HCT116 (cell line): ENCODE measurements around the gene LHPP. TPM values are rescaled to one million over a fixed set of nuclear protein-coding genes. Genes with fewer than 3 reads are reported as not detected.

Experiments used
- ATAC-seq: fragments of 200-7000 bp; cut with Tn5 transposase; 2 replicates; pipeline ENCODE4 v1.9.1; 2020; ENCODE audit warnings: mild to moderate bottlenecking, moderate library complexity
- BruUV-seq: library from RNA; stranded (reverse); fragments of 400-500 nt; replicated peaks from 2 replicates; lab custom pipeline; 2021; lab: Mats Ljungman, UMichigan
- CTCF ChIA-PET: fragments of 300-600 bp; sonication (Branson Sonifier 250); formaldehyde crosslinking; loops from one replicate; lab custom pipeline; 2021; ENCODE audit warnings: antibody characterized with exemption; lab: Charles Lee
- POLR2A ChIA-PET: fragments of 300-600, 350-600 bp; sonication (Branson Sonifier 250); formaldehyde crosslinking; loops from one replicate; lab custom pipeline; 2021; ENCODE audit warnings: antibody characterized with exemption; lab: Charles Lee
- RAD21 ChIA-PET, 2 experiments: fragments of 300-600 bp; sonication (Branson Sonifier 250); formaldehyde crosslinking; loops; one replicate each; lab custom pipeline; 2023; ENCODE audit warnings: low total read pairs in 2 of 2; ENCODE audit not compliant: uncharacterized antibody in 2 of 2, unreplicated experiment in 2 of 2, low non-redundant PET in 1 of 2; lab: Charles Lee
- DNase-seq: peaks from one replicate; pipeline ENCODE4 v3.0.0-alpha.2; 2010; ENCODE audit warnings: low read depth, low spot score
- H2AFZ ChIP-seq: fragments of 200-600 bp; shearing (Covaris generic), sonication (generic); 2 replicates; pipeline ENCODE4 v1.6.1; 2017; ENCODE audit warnings: low read depth, mixed run types, mixed read lengths, antibody characterized with exemption, low read length; ENCODE audit not compliant: poor library complexity, severe bottlenecking
- H3K27ac ChIP-seq: 2 replicates; pipeline ENCODE4 v1.5.1; 2012; ENCODE audit warnings: low read depth, low read length
- H3K27me3 ChIP-seq: fragments of 200-600 bp; sonication (generic); 2 replicates; pipeline ENCODE4 v1.6.1; 2016; ENCODE audit warnings: mixed run types, low read length, mixed read lengths; ENCODE audit not compliant: insufficient read depth
- H3K36me3 ChIP-seq, 2 experiments: fragments of 200-500 bp in 1 of 2; fragments of 200-600 bp in 1 of 2; sonication (Bioruptor generic) in 1 of 2; sonication (generic) in 1 of 2; 2 replicates each; pipeline versions ENCODE4 v1.5.1 to v1.6.1; 2014 to 2016; ENCODE audit warnings: low read length in 2 of 2, inconsistent platforms in 1 of 2, mixed read lengths in 1 of 2, mixed run types in 1 of 2; ENCODE audit not compliant: insufficient read depth in 2 of 2, control insufficient read depth in 1 of 2
- H3K4me1 ChIP-seq, 2 experiments: fragments of 200-600 bp in 1 of 2; sonication (generic) in 1 of 2; 2 replicates each; pipeline versions ENCODE4 v1.5.1 to v1.6.1; 2012 to 2017; ENCODE audit warnings: low read length in 2 of 2, inconsistent platforms in 1 of 2, mild to moderate bottlenecking in 1 of 2, mixed read lengths in 1 of 2, mixed run types in 1 of 2, moderate library complexity in 1 of 2; ENCODE audit not compliant: insufficient read depth in 2 of 2, control insufficient read depth in 1 of 2
- H3K4me2 ChIP-seq: fragments of 200-600 bp; sonication (generic); 2 replicates; pipeline ENCODE4 v1.6.1; 2017; ENCODE audit warnings: mixed run types, low read length, mixed read lengths
- H3K4me3 ChIP-seq, 2 experiments: fragments of 200-600 bp in 1 of 2; sonication (generic) in 1 of 2; replicated peaks in 1 of 2; 2 replicates each; pipeline ENCODE4 v1.5.1; 2011 to 2016; ENCODE audit warnings: low read length in 2 of 2, control low read depth in 1 of 2, low read depth in 1 of 2, mild to moderate bottlenecking in 1 of 2, mixed read lengths in 1 of 2, mixed run types in 1 of 2
- H3K79me2 ChIP-seq: fragments of 200-600 bp; sonication (generic); 2 replicates; pipeline ENCODE4 v1.6.1; 2017; ENCODE audit warnings: mild to moderate bottlenecking, mixed run types, low read length, moderate library complexity, mixed read lengths; ENCODE audit not compliant: insufficient read depth
- H3K9ac ChIP-seq: fragments of 200-600 bp; sonication (generic); 2 replicates; pipeline ENCODE4 v1.6.1; 2016; ENCODE audit warnings: low read length, mixed read lengths
- H3K9me2 ChIP-seq: fragments of 200-600 bp; sonication (generic), shearing (Covaris generic); 2 replicates; pipeline ENCODE4 v1.6.1; 2017; ENCODE audit warnings: mixed run types, mild to moderate bottlenecking, moderate library complexity; ENCODE audit not compliant: insufficient read depth
- H3K9me3 ChIP-seq, 2 experiments: fragments of 200-500 bp in 1 of 2; fragments of 200-600 bp in 1 of 2; sonication (Bioruptor generic) in 1 of 2; sonication (generic) in 1 of 2; 2 replicates each; pipeline ENCODE4 v1.6.1; 2014 to 2017; ENCODE audit warnings: low read length in 2 of 2, mixed read lengths in 2 of 2, inconsistent platforms in 1 of 2, low read depth in 1 of 2, mild to moderate bottlenecking in 1 of 2, mixed run types in 1 of 2, moderate library complexity in 1 of 2; ENCODE audit not compliant: control insufficient read depth in 1 of 2, insufficient read depth in 1 of 2
- H4K20me1 ChIP-seq: fragments of 200-600 bp; sonication (generic), shearing (Covaris generic); 2 replicates; pipeline ENCODE4 v1.6.1; 2017; ENCODE audit warnings: mixed run types, mild to moderate bottlenecking, moderate library complexity; ENCODE audit not compliant: insufficient read depth
- CBX3 ChIP-seq: IDR thresholded peaks from 2 replicates; pipeline ENCODE4 v1.6.1; 2012; ENCODE audit warnings: low read depth
- EGR1 ChIP-seq: IDR thresholded peaks from 2 replicates; pipeline ENCODE4 v1.6.1; 2012; ENCODE audit warnings: low read depth
- ELF1 ChIP-seq: IDR thresholded peaks from 2 replicates; pipeline ENCODE4 v1.6.1; 2012; ENCODE audit warnings: low read depth, borderline replicate concordance
- EZH2 ChIP-seq: fragments of 200-600 bp; sonication (generic); IDR thresholded peaks from 2 replicates; pipeline ENCODE4 v1.6.1; 2017; ENCODE audit warnings: antibody characterized with exemption, mixed run types
- FOSL1 ChIP-seq: IDR thresholded peaks from 2 replicates; pipeline ENCODE4 v1.6.1; 2012; ENCODE audit warnings: low read depth
- SIN3A ChIP-seq: IDR thresholded peaks from 2 replicates; pipeline ENCODE4 v1.6.1; 2012; ENCODE audit warnings: low read depth
- SP1 ChIP-seq: IDR thresholded peaks from 2 replicates; pipeline ENCODE4 v1.6.1; 2012; ENCODE audit warnings: low read depth
- TCF7L2 ChIP-seq: IDR thresholded peaks from 2 replicates; pipeline ENCODE4 v1.7.0; 2011; ENCODE audit warnings: borderline replicate concordance, inconsistent platforms; ENCODE audit not compliant: insufficient read depth, insufficient read length; ENCODE audit errors: extremely low read depth
- ZFX ChIP-seq: fragments of 450-650 bp; IDR thresholded peaks from 2 replicates; pipeline ENCODE4 v1.6.1; 2017
- intact Hi-C: fragments of 100-400 bp; cut with micrococcal nuclease; formaldehyde crosslinking; loops from 2 replicates; pipeline ENCODE4 v1.10.0; 2022
- total RNA-seq: library from RNA; stranded (reverse); gene quantifications from one replicate; pipeline ENCODE4 v1.2.1, GENCODE V29; 2021; ENCODE audit not compliant: unreplicated experiment
- TF ChIP-seq, protein P1 (sequence below): IDR thresholded peaks from 2 replicates; pipeline ENCODE4 v1.6.1; 2012
- TF ChIP-seq, protein P2 (sequence below), 3 experiments: fragments of 200-600 bp in 1 of 3; sonication (generic) in 1 of 3; IDR thresholded peaks in 2 of 3; conservative IDR thresholded peaks in 1 of 3; 2 replicates each; pipeline ENCODE4 v1.5.1; 2012 to 2017; ENCODE audit warnings: low read depth in 2 of 3, low read length in 2 of 3, antibody characterized with exemption in 1 of 3, borderline replicate concordance in 1 of 3, control low read depth in 1 of 3, mild to moderate bottlenecking in 1 of 3, mixed read lengths in 1 of 3, mixed run types in 1 of 3, moderate library complexity in 1 of 3; ENCODE audit not compliant: insufficient read depth in 1 of 3
- TF ChIP-seq, protein P3 (sequence below): IDR thresholded peaks from 2 replicates; pipeline ENCODE4 v1.6.1; 2012; ENCODE audit warnings: low read depth

Gene LHPP
- total RNA-seq, 1 experiment from 2014 or later = 45.8 TPM

DNA sequence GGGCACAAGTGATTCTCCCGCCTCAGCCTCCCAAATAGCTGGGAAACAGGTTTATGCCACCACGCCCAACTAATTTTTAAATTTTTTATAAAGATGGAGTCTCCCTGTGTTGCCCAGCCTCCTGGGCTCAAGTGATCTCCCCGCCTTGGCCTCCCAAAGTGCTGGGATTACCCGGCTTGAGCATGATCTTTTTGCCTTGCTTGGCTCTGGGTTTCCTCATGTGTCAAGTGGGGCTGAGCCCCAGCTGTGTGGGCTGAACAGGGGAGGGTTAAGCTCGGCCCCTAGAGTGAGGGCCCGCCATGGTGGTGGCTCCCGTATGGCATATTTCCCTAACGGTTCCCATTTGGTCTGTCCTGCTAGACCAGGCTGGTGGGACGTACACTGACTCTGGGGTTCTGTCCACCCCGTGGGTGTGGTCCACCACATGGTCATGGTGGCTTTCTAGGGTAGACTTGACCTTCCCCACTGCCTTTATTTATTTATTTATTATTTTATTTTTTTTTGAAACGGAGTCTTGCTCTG lies 66.3 kb downstream of the LHPP start:
- H3K9me2 ChIP-seq = no peaks in the 10 kb centered on the region
- no peak overlapping the region for H3K4me2 ChIP-seq
- no peak overlapping the region for H3K27ac ChIP-seq
- ChIA-PET RAD21 (no interaction called here), POLR2A (no interaction called here), CTCF (interaction anchor here (1.1 to 3.7 kb wide), 3 partner anchors 213 to 217 kb away, joined by 4 to 27 read pairs (median 6); partner anchors contain the start of gene FAM53B)
- no TSS peak for BruUV-seq
- ATAC-seq = no peak
- no peak for DNase-seq
- no peaks in the 10 kb centered on the region for H3K9me3 ChIP-seq
- no peaks in the 10 kb centered on the region for H3K27me3 ChIP-seq
- H4K20me1 ChIP-seq = no peaks in the 10 kb centered on the region
- H3K9ac ChIP-seq = no peak overlapping the region
- H2AFZ ChIP-seq = no peak overlapping the region
- H3K4me1 ChIP-seq = peaks cover 9 to 32% of the 10 kb centered on the region in 2 experiments
- no peaks in the 10 kb centered on the region for H3K79me2 ChIP-seq
- intact Hi-C loops = no loop called here
- H3K4me3 ChIP-seq = no peak overlapping the region
- no peaks in the 10 kb centered on the region for H3K36me3 ChIP-seq
- TF ChIP-seq, protein P1, sequence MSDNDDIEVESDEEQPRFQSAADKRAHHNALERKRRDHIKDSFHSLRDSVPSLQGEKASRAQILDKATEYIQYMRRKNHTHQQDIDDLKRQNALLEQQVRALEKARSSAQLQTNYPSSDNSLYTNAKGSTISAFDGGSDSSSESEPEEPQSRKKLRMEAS = no peak
- TF ChIP-seq CBX3 = no peak
- no peak for TF ChIP-seq SP1
- no peak for TF ChIP-seq ELF1
- TF ChIP-seq EGR1 = no peak
- TF ChIP-seq TCF7L2 = no peak
- TF ChIP-seq SIN3A = no peak
- no peak for TF ChIP-seq ZFX

DNA sequence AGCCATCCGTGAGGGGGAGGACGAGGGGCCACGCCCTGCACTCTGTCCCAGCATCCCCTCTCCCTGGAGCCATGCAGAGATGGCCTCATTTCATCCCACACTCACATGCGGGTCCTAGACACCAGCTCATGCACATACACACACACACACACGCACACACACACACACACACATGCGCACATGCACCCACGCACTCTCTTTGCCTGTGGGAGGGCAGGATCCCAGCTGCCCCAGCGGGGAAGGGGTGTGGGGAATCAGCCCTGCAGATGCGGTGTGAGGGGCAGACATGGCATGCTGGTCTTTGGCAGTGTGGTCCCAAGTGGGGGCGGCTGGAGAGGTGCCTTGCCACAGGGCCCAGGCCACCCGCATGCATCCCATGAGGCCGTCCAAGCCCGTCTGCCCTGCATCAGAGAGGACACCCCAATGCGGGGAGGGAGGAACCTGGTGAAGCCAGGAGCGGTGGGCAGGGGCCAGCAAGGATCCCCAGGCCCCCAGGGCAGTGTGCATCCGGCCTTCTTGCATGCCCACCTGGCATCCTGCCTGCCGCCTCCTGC lies 68.1 kb downstream of the LHPP start:
- POLR2A ChIA-PET = no interaction called here
- DNase-seq (no peak), ATAC-seq (peak; percentile 19)
- Histone ChIP-seq H3K4me1 (peaks cover 6 to 29% of the 10 kb centered on the region in 2 experiments), H3K4me2 (no peak overlapping the region), H3K9me3 (no peaks in the 10 kb centered on the region), H4K20me1 (no peaks in the 10 kb centered on the region), H3K27ac (no peak overlapping the region; the same call in 1 of the 2 replicates), H3K36me3 (no peaks in the 10 kb centered on the region), H3K4me3 (no peak overlapping the region), H3K9me2 (no peaks in the 10 kb centered on the region), H3K9ac (no peak overlapping the region), H3K27me3 (no peaks in the 10 kb centered on the region), H2AFZ (no peak overlapping the region), H3K79me2 (no peaks in the 10 kb centered on the region)
- RAD21 ChIA-PET = interaction anchor here (0.6 to 1.3 kb wide), 5 partner anchors 29 to 298 kb away, joined by 3 to 10 read pairs (median 4); no protein-coding TSS in a partner anchor
- BruUV-seq = no TSS peak
- CTCF ChIA-PET = interaction anchor here (1.0 to 3.9 kb wide), 9 partner anchors 9 to 535 kb away, joined by 3 to 46 read pairs (median 5); partner anchors contain the start of genes ABRAXAS2 and FAM53B
- intact Hi-C loops = loop anchor here (1.0 to 10.0 kb wide), 6 partner anchors 212 to 848 kb away; no protein-coding TSS in a partner anchor
- TF ChIP-seq, protein P2, sequence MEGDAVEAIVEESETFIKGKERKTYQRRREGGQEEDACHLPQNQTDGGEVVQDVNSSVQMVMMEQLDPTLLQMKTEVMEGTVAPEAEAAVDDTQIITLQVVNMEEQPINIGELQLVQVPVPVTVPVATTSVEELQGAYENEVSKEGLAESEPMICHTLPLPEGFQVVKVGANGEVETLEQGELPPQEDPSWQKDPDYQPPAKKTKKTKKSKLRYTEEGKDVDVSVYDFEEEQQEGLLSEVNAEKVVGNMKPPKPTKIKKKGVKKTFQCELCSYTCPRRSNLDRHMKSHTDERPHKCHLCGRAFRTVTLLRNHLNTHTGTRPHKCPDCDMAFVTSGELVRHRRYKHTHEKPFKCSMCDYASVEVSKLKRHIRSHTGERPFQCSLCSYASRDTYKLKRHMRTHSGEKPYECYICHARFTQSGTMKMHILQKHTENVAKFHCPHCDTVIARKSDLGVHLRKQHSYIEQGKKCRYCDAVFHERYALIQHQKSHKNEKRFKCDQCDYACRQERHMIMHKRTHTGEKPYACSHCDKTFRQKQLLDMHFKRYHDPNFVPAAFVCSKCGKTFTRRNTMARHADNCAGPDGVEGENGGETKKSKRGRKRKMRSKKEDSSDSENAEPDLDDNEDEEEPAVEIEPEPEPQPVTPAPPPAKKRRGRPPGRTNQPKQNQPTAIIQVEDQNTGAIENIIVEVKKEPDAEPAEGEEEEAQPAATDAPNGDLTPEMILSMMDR (IDR thresholded peaks at IDR 0.05 in 2 of 3, conservative IDR thresholded peaks at IDR 0.05 in 1 of 3; ENCODE audit: borderline replicate concordance in 1 of 3, insufficient read depth in 1 of 3, low read depth in 2 of 3, low read length in 2 of 3) = no peak
- TF ChIP-seq FOSL1 = no peak
- no peak for TF ChIP-seq EZH2
- TF ChIP-seq SP1 = no peak
- TF ChIP-seq, protein P3, sequence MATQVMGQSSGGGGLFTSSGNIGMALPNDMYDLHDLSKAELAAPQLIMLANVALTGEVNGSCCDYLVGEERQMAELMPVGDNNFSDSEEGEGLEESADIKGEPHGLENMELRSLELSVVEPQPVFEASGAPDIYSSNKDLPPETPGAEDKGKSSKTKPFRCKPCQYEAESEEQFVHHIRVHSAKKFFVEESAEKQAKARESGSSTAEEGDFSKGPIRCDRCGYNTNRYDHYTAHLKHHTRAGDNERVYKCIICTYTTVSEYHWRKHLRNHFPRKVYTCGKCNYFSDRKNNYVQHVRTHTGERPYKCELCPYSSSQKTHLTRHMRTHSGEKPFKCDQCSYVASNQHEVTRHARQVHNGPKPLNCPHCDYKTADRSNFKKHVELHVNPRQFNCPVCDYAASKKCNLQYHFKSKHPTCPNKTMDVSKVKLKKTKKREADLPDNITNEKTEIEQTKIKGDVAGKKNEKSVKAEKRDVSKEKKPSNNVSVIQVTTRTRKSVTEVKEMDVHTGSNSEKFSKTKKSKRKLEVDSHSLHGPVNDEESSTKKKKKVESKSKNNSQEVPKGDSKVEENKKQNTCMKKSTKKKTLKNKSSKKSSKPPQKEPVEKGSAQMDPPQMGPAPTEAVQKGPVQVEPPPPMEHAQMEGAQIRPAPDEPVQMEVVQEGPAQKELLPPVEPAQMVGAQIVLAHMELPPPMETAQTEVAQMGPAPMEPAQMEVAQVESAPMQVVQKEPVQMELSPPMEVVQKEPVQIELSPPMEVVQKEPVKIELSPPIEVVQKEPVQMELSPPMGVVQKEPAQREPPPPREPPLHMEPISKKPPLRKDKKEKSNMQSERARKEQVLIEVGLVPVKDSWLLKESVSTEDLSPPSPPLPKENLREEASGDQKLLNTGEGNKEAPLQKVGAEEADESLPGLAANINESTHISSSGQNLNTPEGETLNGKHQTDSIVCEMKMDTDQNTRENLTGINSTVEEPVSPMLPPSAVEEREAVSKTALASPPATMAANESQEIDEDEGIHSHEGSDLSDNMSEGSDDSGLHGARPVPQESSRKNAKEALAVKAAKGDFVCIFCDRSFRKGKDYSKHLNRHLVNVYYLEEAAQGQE = no peak
